GM19324 (cell line): ENCODE measurements around the gene COL4A1.
A peak's percentile ranks its signal among the peaks of the same experiment; 100 is the strongest.

Experiments
- ATAC-seq: cut with Tn5 transposase; IDR thresholded peaks from one replicate; pipeline ENCODE4 v1.9.1; 2021; ENCODE audit warnings: mild to moderate bottlenecking, moderate library complexity; ENCODE audit not compliant: unreplicated experiment, low FRiP score

The COL4A1 gene

DNA sequence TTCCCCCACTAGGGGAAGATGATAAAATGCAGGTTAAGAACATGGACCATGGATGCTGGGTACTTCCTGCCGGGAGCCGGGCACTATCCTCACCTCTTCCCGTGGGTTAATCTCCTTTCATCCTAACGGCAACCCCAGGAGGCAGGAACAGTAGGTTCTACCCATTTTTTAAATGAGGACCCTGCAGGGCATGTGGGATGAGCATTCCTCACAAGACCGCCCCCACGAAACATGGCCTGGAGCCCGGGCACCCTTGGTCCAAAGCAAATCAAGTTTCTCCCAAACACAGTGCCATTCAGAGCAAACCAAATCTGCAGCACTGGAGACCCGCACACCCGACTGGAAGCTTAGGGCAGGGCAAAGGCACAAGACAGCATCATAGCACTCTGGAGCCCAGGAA is 35.5 kb upstream of the COL4A1 start:
- no peak for ATAC-seq

DNA sequence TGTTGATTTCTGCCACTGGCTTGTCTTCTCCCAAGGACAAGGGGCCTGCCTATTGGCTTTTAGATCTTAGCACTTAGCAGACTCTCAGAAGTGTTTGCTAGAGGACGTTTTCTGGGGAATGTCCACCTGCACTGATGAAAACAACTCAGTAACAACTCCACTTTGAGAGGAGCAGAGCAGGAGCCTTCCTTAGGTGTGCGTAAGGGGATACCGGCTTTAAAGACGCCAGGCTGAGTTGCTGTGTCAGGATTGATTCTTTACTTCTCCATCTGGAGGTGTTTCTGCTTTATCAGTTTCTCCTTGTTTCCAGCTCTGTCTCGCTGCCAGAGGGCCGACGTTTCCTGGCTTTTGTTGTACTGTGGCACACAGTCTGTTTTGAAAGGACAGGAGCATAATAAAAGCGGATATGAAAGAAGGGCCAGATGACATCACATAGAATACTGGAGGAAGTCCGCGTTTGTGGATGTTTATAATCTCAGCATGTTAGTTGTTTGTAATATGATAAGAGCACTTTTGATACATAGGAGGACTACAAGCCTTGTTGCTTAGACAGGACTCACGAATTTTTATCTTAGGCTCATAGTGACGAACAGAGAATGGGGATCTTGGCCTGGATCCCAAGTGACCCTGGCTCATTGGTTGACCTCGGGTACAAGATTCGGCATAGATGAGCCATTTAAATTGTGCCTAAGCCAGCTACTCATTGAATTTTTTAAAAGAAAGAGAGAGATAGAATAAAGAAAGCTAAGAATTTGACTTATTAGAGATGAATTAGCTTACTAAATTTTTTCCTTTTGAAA is 34.7 kb upstream of the COL4A1 start:
- no peak for ATAC-seq

GRCh38 chr13:110340812-110341444 is 34.0 kb upstream of the COL4A1 start:
- peak; percentile 44 for ATAC-seq

GRCh38 chr13:110339975-110340550 is 33.1 kb upstream of the COL4A1 start:
- no peak for ATAC-seq

- no peak for ATAC-seq
Observed at GRCh38 chr13:110339263-110339662, 32.3 kb upstream of the COL4A1 start.

DNA sequence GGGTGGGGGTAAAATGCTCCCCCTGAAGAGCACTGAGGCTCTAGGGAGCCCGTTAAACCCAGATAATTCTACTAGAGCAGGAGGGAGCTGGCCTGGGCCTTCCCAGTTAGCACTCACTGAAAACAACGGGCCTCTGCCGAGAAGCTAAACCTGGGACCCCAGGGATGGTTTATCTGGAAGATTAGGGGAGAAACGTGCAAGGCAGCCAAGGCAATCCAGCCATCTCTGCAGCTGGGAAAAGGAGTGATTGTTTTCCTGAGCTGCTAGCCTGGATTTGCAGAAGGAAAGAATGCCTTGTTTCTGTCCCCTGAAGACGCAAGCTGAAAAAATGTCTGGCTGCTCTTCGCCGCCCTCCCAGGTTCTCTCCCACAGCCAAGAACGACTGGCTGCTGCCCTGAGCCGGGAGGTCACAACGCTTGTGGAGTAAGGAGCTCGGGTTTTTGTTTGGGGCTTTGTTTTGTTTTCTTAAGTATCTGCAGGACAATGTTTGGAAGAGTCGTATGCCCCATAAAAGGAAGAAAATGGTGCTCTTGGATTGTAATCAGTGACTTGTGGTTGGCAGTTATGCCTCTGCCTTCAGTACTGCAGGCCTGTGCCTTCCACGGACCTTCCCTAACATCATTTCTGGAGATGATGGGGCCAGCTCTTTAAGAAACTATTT is 31.6 kb upstream of the COL4A1 start:
- no peak for ATAC-seq

DNA sequence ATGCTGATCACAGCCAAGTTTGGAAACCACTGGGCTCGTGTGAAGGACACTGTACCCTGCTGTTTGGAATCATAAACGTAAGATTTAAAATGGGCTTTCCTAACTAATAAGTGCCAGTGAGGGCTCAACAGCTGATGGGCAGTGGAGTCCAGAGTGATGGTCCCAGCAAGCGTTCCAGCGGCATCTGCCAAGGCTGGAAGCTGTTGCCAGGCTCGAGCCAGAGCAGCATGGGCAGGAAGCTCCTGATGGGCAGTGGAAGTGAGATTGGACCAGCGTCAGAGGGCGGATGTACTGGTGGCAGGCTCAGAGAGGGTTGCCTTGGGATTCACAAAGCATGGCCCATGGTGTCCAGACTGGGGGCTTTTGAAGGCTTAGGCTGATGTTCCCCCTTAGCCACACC is 30.3 kb upstream of the COL4A1 start:
- ATAC-seq, result no peak

GRCh38 chr13:110336681-110337080 is 29.7 kb upstream of the COL4A1 start:
- no peak for ATAC-seq

GRCh38 chr13:110336108-110336507 is 29.2 kb upstream of the COL4A1 start:
- no peak for ATAC-seq

DNA sequence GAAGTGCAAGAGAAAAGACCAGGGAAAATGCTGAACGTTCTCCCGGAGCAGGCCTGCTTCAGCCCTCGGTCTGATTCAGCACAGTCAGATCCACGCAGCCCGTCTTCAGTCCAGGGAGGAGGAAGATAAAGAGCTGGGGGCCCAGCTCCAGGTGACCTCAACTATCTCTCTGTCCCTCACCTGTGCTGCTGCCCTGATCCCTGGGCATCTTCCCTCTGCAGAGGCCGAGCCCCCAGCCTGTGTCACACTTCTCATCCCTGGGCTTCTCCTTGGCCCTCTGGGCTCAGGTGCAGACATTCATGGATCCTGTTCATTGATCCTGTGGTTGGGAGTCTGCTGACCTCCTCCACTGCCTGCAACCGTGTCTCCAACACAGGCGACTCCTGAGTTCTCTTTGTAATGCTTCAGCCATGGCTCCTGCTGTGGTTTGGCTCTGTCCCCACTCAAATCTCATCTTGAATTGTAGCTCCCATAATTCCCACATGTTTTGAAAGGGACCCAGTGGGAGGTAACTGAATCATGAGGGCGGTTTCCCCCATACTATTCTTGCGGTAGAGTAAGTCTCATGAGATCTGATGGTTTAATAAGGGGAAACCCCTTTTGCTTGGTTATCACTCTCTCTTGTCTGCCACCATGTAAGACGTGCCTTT is 28.0 kb upstream of the COL4A1 start:
- ATAC-seq, result no peak

GRCh38 chr13:110334256-110334655 is 27.3 kb upstream of the COL4A1 start:
- no peak for ATAC-seq

- no peak for ATAC-seq
Observed at GRCh38 chr13:110333837-110334236, 26.9 kb upstream of the COL4A1 start.

- no peak for ATAC-seq
Observed at GRCh38 chr13:110332750-110333149, 25.8 kb upstream of the COL4A1 start.

DNA sequence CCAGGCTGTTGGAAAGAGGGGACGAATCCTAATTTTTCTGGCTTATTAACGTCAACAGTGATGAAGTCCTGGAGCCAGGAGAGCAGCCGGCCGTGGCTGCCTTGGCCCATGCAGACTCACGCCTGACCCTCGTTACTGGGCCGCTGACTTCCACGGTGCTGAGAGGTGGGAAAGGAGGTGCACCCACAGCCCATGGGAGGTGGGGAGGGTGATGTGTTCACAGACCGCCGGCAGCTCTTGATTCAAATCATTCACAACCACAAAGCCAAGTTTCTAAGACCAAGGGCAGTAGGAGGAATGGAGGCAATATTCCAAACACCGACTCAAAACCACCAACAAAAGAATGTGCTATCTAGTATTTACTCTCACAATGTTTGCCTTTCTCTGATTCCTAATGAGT is 24.4 kb upstream of the COL4A1 start:
- no peak for ATAC-seq

DNA sequence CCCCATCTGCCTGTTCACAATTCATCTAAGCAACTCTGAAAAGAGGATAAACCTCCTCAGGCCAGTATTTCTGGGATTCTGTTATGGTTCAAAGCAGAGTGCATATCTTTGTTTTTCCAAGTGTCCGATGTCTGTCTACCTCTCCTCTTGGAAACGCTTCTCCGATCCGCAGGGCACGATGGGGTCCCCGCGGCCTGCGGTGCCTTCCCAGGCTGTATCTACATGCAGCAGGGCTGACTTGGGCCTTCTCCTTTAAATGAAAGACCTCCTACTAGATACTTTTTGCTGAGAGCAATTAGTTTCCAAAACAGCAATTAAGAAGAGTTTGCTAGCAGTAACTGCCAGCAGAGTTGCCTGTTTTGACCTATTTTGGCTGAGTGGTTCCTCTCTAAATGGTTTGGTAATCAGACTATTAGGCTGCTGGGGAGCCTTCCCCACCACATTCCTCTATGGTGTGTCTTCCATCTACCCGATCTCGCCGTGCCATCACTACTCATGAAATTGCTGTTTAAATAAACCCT is 23.6 kb upstream of the COL4A1 start:
- ATAC-seq, result no peak

DNA sequence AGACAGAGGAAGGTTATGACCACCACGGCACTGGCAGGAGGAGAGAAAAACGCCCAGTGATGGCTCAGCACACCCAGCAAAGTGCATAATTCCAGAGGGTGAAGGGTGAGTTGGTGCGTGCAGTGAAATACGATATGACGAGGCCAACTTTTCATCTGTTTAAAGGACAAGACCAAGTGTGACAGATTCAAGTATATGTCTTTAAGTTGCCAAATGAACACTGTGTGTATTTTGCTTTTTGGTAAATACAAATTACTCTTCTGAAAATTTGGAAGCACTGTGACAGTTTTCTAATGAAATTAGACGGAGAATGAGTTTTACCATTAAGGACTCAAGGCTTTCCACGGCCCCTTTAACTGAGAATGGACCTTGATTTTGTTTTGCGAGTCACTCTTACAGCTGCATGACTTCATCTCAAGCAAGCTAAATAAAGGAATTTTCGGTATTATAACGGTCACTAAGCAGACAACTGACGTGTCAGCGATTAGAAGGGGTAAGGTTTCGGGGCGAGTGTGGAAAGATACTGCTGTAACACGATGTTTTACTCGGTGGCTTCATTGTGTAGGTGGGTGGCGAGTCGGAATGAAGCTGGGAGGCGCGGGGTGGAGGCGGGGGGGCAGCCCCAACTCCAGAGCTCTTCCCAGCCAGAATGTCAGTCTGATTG is 23.0 kb upstream of the COL4A1 start:
- no peak for ATAC-seq

DNA sequence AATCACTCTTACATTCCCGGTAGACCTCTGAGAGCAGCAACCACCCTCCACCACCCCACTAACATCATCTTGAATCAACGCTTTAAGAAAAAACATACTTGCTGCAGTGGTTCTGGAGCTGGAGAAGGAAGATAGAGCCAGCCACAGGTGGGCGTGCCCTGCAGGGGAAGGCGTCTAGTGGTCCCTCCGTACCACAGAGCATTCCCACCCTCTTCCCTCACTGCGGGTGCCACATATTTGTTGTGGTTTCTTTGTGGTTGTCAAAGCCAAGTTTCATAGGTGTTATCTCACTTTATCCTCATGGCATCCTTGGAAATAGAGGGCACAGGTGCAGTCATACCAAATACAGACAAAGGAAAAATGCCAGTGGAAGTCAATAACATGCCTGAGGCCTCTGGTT is 22.3 kb upstream of the COL4A1 start:
- no peak for ATAC-seq

- ATAC-seq, result no peak
Observed at GRCh38 chr13:110328573-110328972, 21.6 kb upstream of the COL4A1 start.

DNA sequence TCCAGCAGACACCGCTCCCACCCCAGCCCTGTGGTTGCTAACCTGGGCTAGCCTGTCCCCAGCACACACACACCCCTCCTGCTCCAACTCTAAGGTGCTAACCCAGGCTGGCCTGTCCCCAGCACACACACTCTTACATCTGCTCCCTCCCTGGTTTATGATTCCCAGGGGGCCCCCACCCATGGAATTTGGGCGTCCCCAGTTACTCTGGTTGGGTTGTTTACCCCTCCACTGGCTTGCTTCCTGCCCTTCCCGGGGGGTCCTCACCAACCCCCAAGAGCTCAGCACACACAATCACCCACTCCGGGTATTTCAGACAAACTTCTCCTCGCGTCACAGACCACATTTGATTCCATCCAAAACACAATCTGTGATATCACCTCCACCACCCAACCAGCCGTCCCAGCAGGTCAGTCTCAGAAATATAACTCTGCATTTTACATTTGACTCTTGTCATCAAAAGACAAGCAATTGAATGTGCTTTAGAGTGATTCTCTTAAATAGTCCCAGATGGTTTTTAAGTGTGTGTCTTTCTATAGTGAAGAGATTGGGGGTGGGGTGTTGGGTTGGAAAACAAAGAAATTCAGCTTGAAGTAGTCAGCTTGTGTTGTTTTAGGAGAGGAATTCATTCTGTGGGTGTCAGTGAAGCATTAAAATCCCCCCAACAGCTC is 20.2 kb upstream of the COL4A1 start:
- ATAC-seq, result no peak
